HepG2 (cell line): Measurements from ENCODE around the gene NPC1. TPM values are rescaled to one million over a fixed set of nuclear protein-coding genes. Genes with fewer than 3 reads are reported as not detected.
A peak's percentile ranks its signal among the peaks of the same experiment; 100 is the strongest.

Experiments
- ATF7 ChIP-seq, 2 experiments: fragments of 450-650 bp in 1 of 2; sonication (generic) in 1 of 2; formaldehyde crosslinking in 1 of 2; IDR thresholded peaks; 2 replicates each; pipeline versions ENCODE4 v1.4.0 to v1.6.1; 2016 to 2020; ENCODE audit warnings: antibody characterized with exemption in 1 of 2, mild to moderate bottlenecking in 1 of 2, missing genetic modification reagents in 1 of 2
- BCL6 ChIP-seq: IDR thresholded peaks from 2 replicates; pipeline ENCODE4 v1.6.1; 2016; ENCODE audit warnings: missing genetic modification reagents, missing compliant biosample characterization
- FLYWCH1 ChIP-seq: sonication (generic); formaldehyde crosslinking; IDR thresholded peaks from 2 replicates; pipeline ENCODE4 v1.8.1; 2023; ENCODE audit warnings: mild to moderate bottlenecking, missing genetic modification reagents
- IKZF1 ChIP-seq: fragments of 450-650 bp; IDR thresholded peaks from 2 replicates; pipeline ENCODE4 v1.7.1; 2016
- NFE2 ChIP-seq: sonication (generic); formaldehyde crosslinking; IDR thresholded peaks from 2 replicates; pipeline ENCODE4 v1.4.0; 2020; ENCODE audit warnings: missing genetic modification reagents
- NFIC ChIP-seq: IDR thresholded peaks from 2 replicates; pipeline ENCODE4 v1.6.1; 2012; ENCODE audit warnings: mild to moderate bottlenecking, low read length, inconsistent platforms
- ZNF143 ChIP-seq: sonication (generic); formaldehyde crosslinking; IDR thresholded peaks from 2 replicates; pipeline ENCODE4 v1.4.0; 2020; ENCODE audit warnings: missing genetic modification reagents
- ZNF235 ChIP-seq: sonication (generic); formaldehyde crosslinking; IDR thresholded peaks from 2 replicates; pipeline ENCODE4 v1.8.1; 2023; ENCODE audit warnings: mild to moderate bottlenecking, missing genetic modification reagents, borderline replicate concordance
- ZNF367 ChIP-seq: sonication (generic); formaldehyde crosslinking; IDR thresholded peaks from 2 replicates; pipeline ENCODE4 v1.4.0; 2020; ENCODE audit warnings: missing genetic modification reagents, borderline replicate concordance
- ZNF552 ChIP-seq: sonication (generic); formaldehyde crosslinking; IDR thresholded peaks from 2 replicates; pipeline ENCODE4 v1.9.0; 2022; ENCODE audit warnings: missing genetic modification reagents, mild to moderate bottlenecking, borderline replicate concordance
- polyA plus RNA-seq, 8 experiments: library from polyadenylated mRNA; depleted of rRNA in 3 of 8; stranded (reverse) in 7 of 8; unstranded in 1 of 8; fragments of >200 nt; fragmentation: Illumina TruSeq in 4 of 8; extraction: Trizol in 4 of 8; gene quantifications; 2 replicates each; pipeline versions ENCODE4 v1.2.1 to v1.2.3, GENCODE V29; 2011 to 2016; ENCODE audit warnings: low read depth in 4 of 8, missing spikeins in 1 of 8, mixed read lengths in 1 of 8; ENCODE audit not compliant: insufficient read depth in 1 of 8
- total RNA-seq, 5 experiments: library from RNA; depleted of rRNA; stranded (reverse); fragments of >200 nt; fragmentation: Illumina TruSeq; extraction: Trizol; gene quantifications; 2 replicates each; pipeline ENCODE4 v1.2.3, GENCODE V29; 2016; ENCODE audit warnings: low read depth in 1 of 5
- TF ChIP-seq, protein P1 (sequence below): IDR thresholded peaks from 2 replicates; pipeline ENCODE4 v1.6.1; 2016; ENCODE audit warnings: low read depth, missing genetic modification reagents, missing compliant biosample characterization
- TF ChIP-seq, protein P2 (sequence below): IDR thresholded peaks from 2 replicates; pipeline ENCODE4 v1.4.0; 2020; ENCODE audit warnings: mild to moderate bottlenecking, missing genetic modification reagents
- TF ChIP-seq, protein P3 (sequence below): sonication (generic); formaldehyde crosslinking; IDR thresholded peaks from 2 replicates; pipeline ENCODE4 v1.8.0; 2022; ENCODE audit warnings: mild to moderate bottlenecking, missing genetic modification reagents, moderate library complexity
- TF ChIP-seq, protein P4 (sequence below): IDR thresholded peaks from 2 replicates; pipeline ENCODE4 v1.6.1; 2016

The NPC1 gene
- total and polyA plus RNA-seq, 2 of the 13 experiments (the other 11 are each of a cell fraction or from before 2014, with no cell fraction given): 46.5 to 114 TPM

DNA sequence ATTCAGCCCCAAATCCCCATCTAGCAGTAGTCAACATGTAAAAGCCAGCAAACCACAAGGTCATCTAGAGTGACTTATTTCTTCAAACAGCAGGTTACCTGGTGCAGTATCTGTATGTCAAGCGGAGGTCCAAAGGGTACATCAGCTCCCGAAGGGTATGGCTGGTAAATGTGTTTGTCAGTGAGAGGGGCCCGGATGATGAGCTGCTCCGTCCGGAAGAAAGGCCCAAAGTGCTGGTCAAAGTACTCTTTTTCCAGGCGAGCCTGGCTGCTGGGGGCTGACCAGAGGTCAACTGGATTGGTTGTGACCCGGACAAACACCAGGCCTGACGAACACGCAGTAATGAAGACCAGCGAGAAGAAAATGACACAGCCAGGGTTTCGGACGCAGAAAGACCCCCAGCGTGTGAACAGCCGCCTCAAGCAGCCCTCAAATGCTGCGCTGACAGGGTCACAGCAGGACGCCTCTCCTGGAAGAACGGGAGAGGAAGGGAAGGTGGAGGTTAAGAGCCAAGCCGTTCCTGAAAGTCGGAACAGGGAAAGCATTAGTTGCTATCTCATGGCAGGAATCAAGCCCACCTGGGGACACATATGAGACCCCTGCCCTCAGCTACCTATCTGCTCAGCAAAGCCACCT, 30.0 kb downstream of the NPC1 start (continued):
- TF ChIP-seq, protein P1, sequence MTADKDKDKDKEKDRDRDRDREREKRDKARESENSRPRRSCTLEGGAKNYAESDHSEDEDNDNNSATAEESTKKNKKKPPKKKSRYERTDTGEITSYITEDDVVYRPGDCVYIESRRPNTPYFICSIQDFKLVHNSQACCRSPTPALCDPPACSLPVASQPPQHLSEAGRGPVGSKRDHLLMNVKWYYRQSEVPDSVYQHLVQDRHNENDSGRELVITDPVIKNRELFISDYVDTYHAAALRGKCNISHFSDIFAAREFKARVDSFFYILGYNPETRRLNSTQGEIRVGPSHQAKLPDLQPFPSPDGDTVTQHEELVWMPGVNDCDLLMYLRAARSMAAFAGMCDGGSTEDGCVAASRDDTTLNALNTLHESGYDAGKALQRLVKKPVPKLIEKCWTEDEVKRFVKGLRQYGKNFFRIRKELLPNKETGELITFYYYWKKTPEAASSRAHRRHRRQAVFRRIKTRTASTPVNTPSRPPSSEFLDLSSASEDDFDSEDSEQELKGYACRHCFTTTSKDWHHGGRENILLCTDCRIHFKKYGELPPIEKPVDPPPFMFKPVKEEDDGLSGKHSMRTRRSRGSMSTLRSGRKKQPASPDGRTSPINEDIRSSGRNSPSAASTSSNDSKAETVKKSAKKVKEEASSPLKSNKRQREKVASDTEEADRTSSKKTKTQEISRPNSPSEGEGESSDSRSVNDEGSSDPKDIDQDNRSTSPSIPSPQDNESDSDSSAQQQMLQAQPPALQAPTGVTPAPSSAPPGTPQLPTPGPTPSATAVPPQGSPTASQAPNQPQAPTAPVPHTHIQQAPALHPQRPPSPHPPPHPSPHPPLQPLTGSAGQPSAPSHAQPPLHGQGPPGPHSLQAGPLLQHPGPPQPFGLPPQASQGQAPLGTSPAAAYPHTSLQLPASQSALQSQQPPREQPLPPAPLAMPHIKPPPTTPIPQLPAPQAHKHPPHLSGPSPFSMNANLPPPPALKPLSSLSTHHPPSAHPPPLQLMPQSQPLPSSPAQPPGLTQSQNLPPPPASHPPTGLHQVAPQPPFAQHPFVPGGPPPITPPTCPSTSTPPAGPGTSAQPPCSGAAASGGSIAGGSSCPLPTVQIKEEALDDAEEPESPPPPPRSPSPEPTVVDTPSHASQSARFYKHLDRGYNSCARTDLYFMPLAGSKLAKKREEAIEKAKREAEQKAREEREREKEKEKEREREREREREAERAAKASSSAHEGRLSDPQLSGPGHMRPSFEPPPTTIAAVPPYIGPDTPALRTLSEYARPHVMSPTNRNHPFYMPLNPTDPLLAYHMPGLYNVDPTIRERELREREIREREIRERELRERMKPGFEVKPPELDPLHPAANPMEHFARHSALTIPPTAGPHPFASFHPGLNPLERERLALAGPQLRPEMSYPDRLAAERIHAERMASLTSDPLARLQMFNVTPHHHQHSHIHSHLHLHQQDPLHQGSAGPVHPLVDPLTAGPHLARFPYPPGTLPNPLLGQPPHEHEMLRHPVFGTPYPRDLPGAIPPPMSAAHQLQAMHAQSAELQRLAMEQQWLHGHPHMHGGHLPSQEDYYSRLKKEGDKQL (CRISPR knock-in tag): peak; percentile 73; the same call in 1 of the 2 replicates
- no peak for TF ChIP-seq IKZF1
- TF ChIP-seq ZNF552 (CRISPR knock-in tag): no peak
- TF ChIP-seq ZNF367: no peak
- TF ChIP-seq FLYWCH1: no peak
- TF ChIP-seq, protein P2, sequence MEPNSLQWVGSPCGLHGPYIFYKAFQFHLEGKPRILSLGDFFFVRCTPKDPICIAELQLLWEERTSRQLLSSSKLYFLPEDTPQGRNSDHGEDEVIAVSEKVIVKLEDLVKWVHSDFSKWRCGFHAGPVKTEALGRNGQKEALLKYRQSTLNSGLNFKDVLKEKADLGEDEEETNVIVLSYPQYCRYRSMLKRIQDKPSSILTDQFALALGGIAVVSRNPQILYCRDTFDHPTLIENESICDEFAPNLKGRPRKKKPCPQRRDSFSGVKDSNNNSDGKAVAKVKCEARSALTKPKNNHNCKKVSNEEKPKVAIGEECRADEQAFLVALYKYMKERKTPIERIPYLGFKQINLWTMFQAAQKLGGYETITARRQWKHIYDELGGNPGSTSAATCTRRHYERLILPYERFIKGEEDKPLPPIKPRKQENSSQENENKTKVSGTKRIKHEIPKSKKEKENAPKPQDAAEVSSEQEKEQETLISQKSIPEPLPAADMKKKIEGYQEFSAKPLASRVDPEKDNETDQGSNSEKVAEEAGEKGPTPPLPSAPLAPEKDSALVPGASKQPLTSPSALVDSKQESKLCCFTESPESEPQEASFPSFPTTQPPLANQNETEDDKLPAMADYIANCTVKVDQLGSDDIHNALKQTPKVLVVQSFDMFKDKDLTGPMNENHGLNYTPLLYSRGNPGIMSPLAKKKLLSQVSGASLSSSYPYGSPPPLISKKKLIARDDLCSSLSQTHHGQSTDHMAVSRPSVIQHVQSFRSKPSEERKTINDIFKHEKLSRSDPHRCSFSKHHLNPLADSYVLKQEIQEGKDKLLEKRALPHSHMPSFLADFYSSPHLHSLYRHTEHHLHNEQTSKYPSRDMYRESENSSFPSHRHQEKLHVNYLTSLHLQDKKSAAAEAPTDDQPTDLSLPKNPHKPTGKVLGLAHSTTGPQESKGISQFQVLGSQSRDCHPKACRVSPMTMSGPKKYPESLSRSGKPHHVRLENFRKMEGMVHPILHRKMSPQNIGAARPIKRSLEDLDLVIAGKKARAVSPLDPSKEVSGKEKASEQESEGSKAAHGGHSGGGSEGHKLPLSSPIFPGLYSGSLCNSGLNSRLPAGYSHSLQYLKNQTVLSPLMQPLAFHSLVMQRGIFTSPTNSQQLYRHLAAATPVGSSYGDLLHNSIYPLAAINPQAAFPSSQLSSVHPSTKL (CRISPR knock-in tag): peak; percentile 93
- TF ChIP-seq, protein P3, sequence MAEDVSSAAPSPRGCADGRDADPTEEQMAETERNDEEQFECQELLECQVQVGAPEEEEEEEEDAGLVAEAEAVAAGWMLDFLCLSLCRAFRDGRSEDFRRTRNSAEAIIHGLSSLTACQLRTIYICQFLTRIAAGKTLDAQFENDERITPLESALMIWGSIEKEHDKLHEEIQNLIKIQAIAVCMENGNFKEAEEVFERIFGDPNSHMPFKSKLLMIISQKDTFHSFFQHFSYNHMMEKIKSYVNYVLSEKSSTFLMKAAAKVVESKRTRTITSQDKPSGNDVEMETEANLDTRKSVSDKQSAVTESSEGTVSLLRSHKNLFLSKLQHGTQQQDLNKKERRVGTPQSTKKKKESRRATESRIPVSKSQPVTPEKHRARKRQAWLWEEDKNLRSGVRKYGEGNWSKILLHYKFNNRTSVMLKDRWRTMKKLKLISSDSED (CRISPR knock-in tag): no peak
- no peak for TF ChIP-seq NFE2 (CRISPR knock-in tag)
- TF ChIP-seq ZNF143 (CRISPR knock-in tag): peak; percentile 47; the same call in 1 of the 2 replicates
- TF ChIP-seq ZNF235: peak; percentile 24; the same call in 1 of the 2 replicates
- peak; percentile 54; the same call in 1 of the 2 replicates for TF ChIP-seq NFIC
- peak; percentile 56; the same call in 1 of the 2 replicates for TF ChIP-seq BCL6
- no peak for TF ChIP-seq ATF7 (IDR thresholded peaks at IDR 0.05)
- TF ChIP-seq ATF7 (CRISPR knock-in tag; IDR thresholded peaks at IDR 0.05): no peak; the same call in 1 of the 2 replicates
- TF ChIP-seq, protein P4, sequence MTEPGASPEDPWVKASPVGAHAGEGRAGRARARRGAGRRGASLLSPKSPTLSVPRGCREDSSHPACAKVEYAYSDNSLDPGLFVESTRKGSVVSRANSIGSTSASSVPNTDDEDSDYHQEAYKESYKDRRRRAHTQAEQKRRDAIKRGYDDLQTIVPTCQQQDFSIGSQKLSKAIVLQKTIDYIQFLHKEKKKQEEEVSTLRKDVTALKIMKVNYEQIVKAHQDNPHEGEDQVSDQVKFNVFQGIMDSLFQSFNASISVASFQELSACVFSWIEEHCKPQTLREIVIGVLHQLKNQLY (CRISPR knock-in tag): 0 out of 2 replicates have a peak, but pooled peaks have one; percentile 47
